Stimulated activated CD4-positive, alpha-beta T cell treated with anti-CD3 and anti-CD28 coated beads, Interleukin-12 subunit alpha, Interleukin-12 subunit beta, amount 100 ng/mL, for 48 hours (primary cell): ENCODE measurements around the gene CNTNAP2.
"Not testable (repeated sequence)": the region's sequence is repeated elsewhere in the genome, so short reads cannot be mapped to it uniquely, and the experiment has no call there.

Experiments
- DNase-seq, 3 donors: peaks; one replicate each; pipeline ENCODE4 v3.0.0-alpha.2; 2020; ENCODE audit warnings: low read depth in 2 of 3, low spot score in 1 of 3

The CNTNAP2 gene

GRCh38 chr7:148437043-148437442 lies 2320.4 kb downstream of the CNTNAP2 start:
- no peak for DNase-seq

- no peak for DNase-seq
Measured at GRCh38 chr7:148442141-148442655, 2325.6 kb downstream of the CNTNAP2 start.

GRCh38 chr7:148442933-148443332 lies 2326.3 kb downstream of the CNTNAP2 start:
- DNase-seq = no peak

GRCh38 chr7:148445260-148446044 lies 2328.9 kb downstream of the CNTNAP2 start:
- no peak for DNase-seq

GRCh38 chr7:148447221-148447849 lies 2330.7 kb downstream of the CNTNAP2 start:
- DNase-seq = no peak

GRCh38 chr7:148451526-148451925 lies 2334.9 kb downstream of the CNTNAP2 start:
- not testable (repeated sequence) for DNase-seq

GRCh38 chr7:148456351-148456750 lies 2339.8 kb downstream of the CNTNAP2 start:
- DNase-seq = no peak

- DNase-seq = no peak
Measured at GRCh38 chr7:148457310-148457921, 2340.8 kb downstream of the CNTNAP2 start.

- DNase-seq = no peak
Measured at GRCh38 chr7:148458263-148458662, 2341.7 kb downstream of the CNTNAP2 start.

GRCh38 chr7:148461392-148462179 lies 2345.0 kb downstream of the CNTNAP2 start:
- DNase-seq = no peak

- not testable (repeated sequence) for DNase-seq
Measured at GRCh38 chr7:148462774-148463173, 2346.2 kb downstream of the CNTNAP2 start.

- DNase-seq = no peak
Measured at GRCh38 chr7:148463210-148463609, 2346.6 kb downstream of the CNTNAP2 start.

GRCh38 chr7:148464947-148465346 lies 2348.3 kb downstream of the CNTNAP2 start:
- DNase-seq = no peak

- DNase-seq = not testable (repeated sequence)
Measured at GRCh38 chr7:148465441-148465840, 2348.8 kb downstream of the CNTNAP2 start.

- no peak for DNase-seq
Measured at GRCh38 chr7:148466120-148466519, 2349.5 kb downstream of the CNTNAP2 start.

GRCh38 chr7:148468700-148469098 lies 2352.1 kb downstream of the CNTNAP2 start:
- DNase-seq = no peak
